GM12865 (cell line): ENCODE data around the gene MDFIC.

Experiments
- DNase-seq: peaks from one replicate; pipeline ENCODE4 v3.0.0; 2010; ENCODE audit warnings: low read depth
- H3K4me3 ChIP-seq: 2 replicates; pipeline ENCODE4 v1.5.1; 2011; ENCODE audit warnings: mild to moderate bottlenecking, low read depth, low read length, control low read depth
- TF ChIP-seq, protein P1 (sequence below): IDR thresholded peaks from 2 replicates; pipeline ENCODE4 v1.5.1; 2011; ENCODE audit warnings: low read length, control low read depth, low read depth, inconsistent platforms; ENCODE audit not compliant: insufficient read depth; ENCODE audit errors: missing control alignments

Gene MDFIC

GRCh38 chr7:114962441-114962840, 40.5 kb downstream of the MDFIC start:
- no peak for DNase-seq
- no peak overlapping the region for H3K4me3 ChIP-seq
- TF ChIP-seq, protein P1, sequence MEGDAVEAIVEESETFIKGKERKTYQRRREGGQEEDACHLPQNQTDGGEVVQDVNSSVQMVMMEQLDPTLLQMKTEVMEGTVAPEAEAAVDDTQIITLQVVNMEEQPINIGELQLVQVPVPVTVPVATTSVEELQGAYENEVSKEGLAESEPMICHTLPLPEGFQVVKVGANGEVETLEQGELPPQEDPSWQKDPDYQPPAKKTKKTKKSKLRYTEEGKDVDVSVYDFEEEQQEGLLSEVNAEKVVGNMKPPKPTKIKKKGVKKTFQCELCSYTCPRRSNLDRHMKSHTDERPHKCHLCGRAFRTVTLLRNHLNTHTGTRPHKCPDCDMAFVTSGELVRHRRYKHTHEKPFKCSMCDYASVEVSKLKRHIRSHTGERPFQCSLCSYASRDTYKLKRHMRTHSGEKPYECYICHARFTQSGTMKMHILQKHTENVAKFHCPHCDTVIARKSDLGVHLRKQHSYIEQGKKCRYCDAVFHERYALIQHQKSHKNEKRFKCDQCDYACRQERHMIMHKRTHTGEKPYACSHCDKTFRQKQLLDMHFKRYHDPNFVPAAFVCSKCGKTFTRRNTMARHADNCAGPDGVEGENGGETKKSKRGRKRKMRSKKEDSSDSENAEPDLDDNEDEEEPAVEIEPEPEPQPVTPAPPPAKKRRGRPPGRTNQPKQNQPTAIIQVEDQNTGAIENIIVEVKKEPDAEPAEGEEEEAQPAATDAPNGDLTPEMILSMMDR, result no peak

- DNase-seq, result no peak
- H3K4me3 ChIP-seq, result no peak overlapping the region
- TF ChIP-seq, protein P1, result no peak
Measured at GRCh38 chr7:114966156-114966555, 44.3 kb downstream of the MDFIC start.

- DNase-seq, result no peak
- TF ChIP-seq, protein P1, result no peak
- no peak overlapping the region for H3K4me3 ChIP-seq
Measured at GRCh38 chr7:114969096-114969495, 47.2 kb downstream of the MDFIC start.

GRCh38 chr7:114970308-114970707, 48.4 kb downstream of the MDFIC start:
- DNase-seq, result no peak
- no peak overlapping the region for H3K4me3 ChIP-seq
- TF ChIP-seq, protein P1, result no peak

DNA sequence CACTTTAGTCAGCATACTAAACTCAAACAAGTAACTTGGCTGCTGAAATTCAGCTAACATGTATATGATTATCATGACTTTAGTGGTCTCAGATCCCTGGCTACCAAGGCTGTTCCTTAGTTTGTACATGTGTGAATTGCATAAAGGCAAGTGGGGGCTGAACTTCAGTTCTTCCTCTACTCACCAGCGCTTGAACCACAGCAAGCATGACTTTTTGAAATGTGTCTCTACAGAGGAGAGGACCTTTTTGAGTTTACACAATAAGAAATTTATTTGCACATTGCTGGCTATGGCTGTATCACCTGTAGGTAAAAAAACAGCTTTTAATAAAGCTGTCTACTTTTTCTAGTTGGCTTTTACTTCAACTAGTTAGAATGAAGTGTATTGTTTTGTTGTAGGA, 48.8 kb downstream of the MDFIC start:
- no peak overlapping the region for H3K4me3 ChIP-seq
- TF ChIP-seq, protein P1, result no peak
- no peak for DNase-seq

GRCh38 chr7:114972567-114972966, 50.7 kb downstream of the MDFIC start:
- DNase-seq, result no peak
- TF ChIP-seq, protein P1, result no peak
- H3K4me3 ChIP-seq, result no peak overlapping the region

- DNase-seq, result no peak
- H3K4me3 ChIP-seq, result no peak overlapping the region
Measured at GRCh38 chr7:114973147-114973546, 51.3 kb downstream of the MDFIC start.

More at GRCh38 chr7:114973147-114973546, 51.3 kb downstream of the MDFIC start:
- TF ChIP-seq, protein P1, result no peak
